Mesothelial cell of epicardium (in vitro differentiated cells): Measurements from ENCODE around the gene DCLRE1C. TPM values are rescaled to one million over a fixed set of nuclear protein-coding genes. Genes with fewer than 3 reads are reported as not detected.
"Not testable (repeated sequence)": the region's sequence is repeated elsewhere in the genome, so short reads cannot be mapped to it uniquely, and the experiment has no call there.

ENCODE experiments used
- DNase-seq, 2 experiments: peaks; one replicate each; pipeline ENCODE4 v3.0.0; 2021; ENCODE audit warnings: low spot score in 2 of 2; ENCODE audit not compliant: unreplicated experiment in 2 of 2
- H3K27ac Mint-ChIP-seq: 2 replicates; pipeline ENCODE4 v1.8.0; 2021; ENCODE audit warnings: mixed read lengths
- H3K27me3 Mint-ChIP-seq: 2 replicates; pipeline ENCODE4 v1.8.0; 2021; ENCODE audit warnings: low read depth, mixed read lengths
- H3K36me3 Mint-ChIP-seq: 2 replicates; pipeline ENCODE4 v1.8.0; 2021; ENCODE audit warnings: mixed read lengths
- H3K4me1 Mint-ChIP-seq: 2 replicates; pipeline ENCODE4 v1.8.0; 2021; ENCODE audit warnings: mixed read lengths
- H3K4me3 Mint-ChIP-seq: 2 replicates; pipeline ENCODE4 v1.8.0; 2021; ENCODE audit warnings: mild to moderate bottlenecking, moderate library complexity, mixed read lengths
- H3K9me3 Mint-ChIP-seq: 2 replicates; pipeline ENCODE4 v1.8.0; 2021; ENCODE audit warnings: mixed read lengths
- CTCF ChIP-seq: fragments of 200-600 bp; sonication (generic); IDR thresholded peaks from one replicate; pipeline ENCODE4 v1.5.0; 2021; ENCODE audit warnings: antibody characterized with exemption; ENCODE audit not compliant: unreplicated experiment
- total RNA-seq: library from RNA; stranded (reverse); gene quantifications from 3 replicates; pipeline ENCODE4 v1.2.1, GENCODE V29; 2021

Gene DCLRE1C
- total RNA-seq, 1 donor from 2014 or later, result 11.9 TPM

- Mint-ChIP-seq H3K36me3 (no peaks in the 10 kb centered on the region), H3K27ac (no peak overlapping the region), H3K4me1 (no peaks in the 10 kb centered on the region), H3K4me3 (no peak overlapping the region), H3K9me3 (no peaks in the 10 kb centered on the region), H3K27me3 (peaks cover 10% of the 10 kb centered on the region)
- no peak for TF ChIP-seq CTCF
- no peak for DNase-seq
These were observed 28.8 kb upstream of the DCLRE1C start for GRCh38 chr10:14982744-14983143.

- no peak overlapping the region for H3K27ac Mint-ChIP-seq
- DNase-seq, result no peak
- no peaks in the 10 kb centered on the region for H3K4me1 Mint-ChIP-seq
- H3K27me3 Mint-ChIP-seq, result peaks cover 30% of the 10 kb centered on the region
- H3K4me3 Mint-ChIP-seq, result no peak overlapping the region
- no peak for TF ChIP-seq CTCF
- no peaks in the 10 kb centered on the region for H3K36me3 Mint-ChIP-seq
- no peaks in the 10 kb centered on the region for H3K9me3 Mint-ChIP-seq
These were observed 21.9 kb upstream of the DCLRE1C start for GRCh38 chr10:14975672-14976273.

GRCh38 chr10:14974153-14974998 lies 20.5 kb upstream of the DCLRE1C start:
- H3K27me3 Mint-ChIP-seq, result peaks cover 29% of the 10 kb centered on the region
- not testable (repeated sequence) for H3K4me1 Mint-ChIP-seq, H3K36me3 Mint-ChIP-seq, DNase-seq, H3K9me3 Mint-ChIP-seq, H3K27ac Mint-ChIP-seq, H3K4me3 Mint-ChIP-seq

GRCh38 chr10:14971867-14972448 lies 18.1 kb upstream of the DCLRE1C start:
- Mint-ChIP-seq H3K9me3 (no peaks in the 10 kb centered on the region), H3K36me3 (no peaks in the 10 kb centered on the region), H3K27me3 (peaks cover 28% of the 10 kb centered on the region), H3K27ac (no peak overlapping the region), H3K4me1 (no peaks in the 10 kb centered on the region), H3K4me3 (no peak overlapping the region)
- TF ChIP-seq CTCF, result no peak
- DNase-seq, result no peak

- Mint-ChIP-seq H3K36me3 (no peaks in the 10 kb centered on the region), H3K4me3 (no peak overlapping the region), H3K9me3 (no peaks in the 10 kb centered on the region), H3K4me1 (no peaks in the 10 kb centered on the region), H3K27ac (no peak overlapping the region), H3K27me3 (peaks cover 2% of the 10 kb centered on the region)
- no peak for TF ChIP-seq CTCF
- no peak for DNase-seq
These were observed 14.0 kb upstream of the DCLRE1C start for GRCh38 chr10:14967897-14968296.
